Activated T-cell treated with anti-CD3 and anti-CD28 coated beads, Interleukin-2, amount 50 U/mL, for 48 hours (primary cell): Measurements from ENCODE around the gene IL16.
"Not testable (repeated sequence)": the region's sequence is repeated elsewhere in the genome, so short reads cannot be mapped to it uniquely, and the experiment has no call there.

Experiments
- DNase-seq, 2 experiments: peaks; one replicate each; pipeline ENCODE4 v3.0.0-alpha.2; 2020

IL16 gene

DNA sequence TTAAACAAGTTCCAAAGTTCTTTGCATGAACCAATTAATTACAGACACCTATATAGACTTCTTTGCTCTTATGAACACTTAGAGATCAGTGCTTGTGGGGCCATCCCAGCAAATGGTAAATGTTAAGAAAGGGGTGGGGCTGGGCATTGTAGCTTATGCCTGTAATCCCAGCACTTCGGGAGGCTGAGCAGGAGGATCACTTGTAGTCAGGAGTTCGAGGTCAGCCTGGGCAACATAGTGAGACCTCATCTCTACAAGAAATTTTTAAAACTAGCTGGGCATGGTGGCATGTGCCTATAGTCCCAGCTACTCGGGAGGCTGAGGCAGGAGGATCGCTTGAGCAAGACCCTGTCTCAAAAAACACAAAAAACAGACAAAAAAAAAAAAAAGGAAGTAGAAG, 146.7 kb downstream of the IL16 start:
- no peak for DNase-seq

DNA sequence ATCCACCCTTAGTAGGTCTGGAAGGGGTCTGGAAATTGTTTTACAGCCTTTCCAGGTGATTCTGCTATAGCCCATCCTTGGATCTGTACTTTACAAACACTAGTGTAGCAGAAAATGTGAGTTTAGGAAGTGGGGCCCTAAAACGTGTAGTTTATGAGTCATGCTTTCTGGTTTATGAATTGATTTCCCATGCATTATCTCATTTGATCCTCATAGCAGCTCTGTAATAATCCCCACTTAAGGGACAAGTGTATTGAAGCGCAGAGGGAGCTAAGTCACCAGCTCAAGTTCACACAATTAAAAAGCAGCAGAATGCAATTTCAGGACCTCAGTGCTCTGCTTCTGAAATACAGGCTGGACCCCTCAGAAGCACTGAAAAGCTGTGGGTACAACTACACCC, 149.9 kb downstream of the IL16 start:
- no peak for DNase-seq

GRCh38 chr15:81347910-81348309, 151.2 kb downstream of the IL16 start:
- no peak for DNase-seq

- not testable (repeated sequence) for DNase-seq
Measured at GRCh38 chr15:81348691-81349090, 152.0 kb downstream of the IL16 start.

DNA sequence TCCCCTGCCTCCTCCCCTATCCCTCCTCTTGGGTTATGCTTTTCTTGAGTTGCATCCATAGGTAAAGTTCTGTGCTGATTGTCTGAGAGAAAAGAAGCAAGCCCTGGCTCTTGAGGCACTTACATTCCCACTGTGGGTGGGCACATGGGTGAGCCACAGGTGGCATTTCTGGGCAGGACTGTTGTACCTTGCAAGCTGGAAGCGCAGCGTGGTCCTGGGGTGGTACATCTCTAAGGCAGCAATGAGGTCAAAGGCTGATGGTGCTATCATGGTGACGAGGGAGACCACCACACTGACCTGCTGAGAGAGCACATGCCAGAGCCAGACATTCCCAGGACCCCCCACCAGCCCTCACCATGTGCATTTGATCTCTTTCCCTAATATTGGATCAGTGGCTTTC, 152.6 kb downstream of the IL16 start:
- no peak for DNase-seq

GRCh38 chr15:81351651-81352050, 155.0 kb downstream of the IL16 start:
- no peak for DNase-seq

GRCh38 chr15:81356252-81356651, 159.6 kb downstream of the IL16 start:
- no peak for DNase-seq

GRCh38 chr15:81357180-81357686, 160.6 kb downstream of the IL16 start:
- no peak for DNase-seq

GRCh38 chr15:81358248-81358647, 161.6 kb downstream of the IL16 start:
- no peak for DNase-seq

DNA sequence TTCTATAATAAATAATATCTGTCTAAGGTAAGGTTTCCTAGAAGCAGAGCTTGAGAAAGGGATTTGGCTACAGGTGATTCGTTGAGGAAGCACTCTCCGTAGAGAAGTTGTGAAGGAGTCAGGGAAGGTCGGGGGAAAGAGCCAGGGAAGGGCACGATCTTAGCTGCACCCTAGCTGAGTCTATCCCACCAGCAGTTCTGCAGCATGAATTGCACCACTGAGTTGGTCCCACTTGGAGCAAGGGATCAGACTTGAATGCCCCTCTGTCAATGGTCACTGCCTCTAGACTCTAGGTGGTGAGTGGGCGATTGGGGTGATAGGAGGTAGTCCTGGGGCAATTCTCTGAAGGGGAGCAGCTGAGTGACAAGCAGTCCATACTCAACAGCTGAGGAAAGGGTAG, 163.8 kb downstream of the IL16 start:
- DNase-seq, result no peak

DNA sequence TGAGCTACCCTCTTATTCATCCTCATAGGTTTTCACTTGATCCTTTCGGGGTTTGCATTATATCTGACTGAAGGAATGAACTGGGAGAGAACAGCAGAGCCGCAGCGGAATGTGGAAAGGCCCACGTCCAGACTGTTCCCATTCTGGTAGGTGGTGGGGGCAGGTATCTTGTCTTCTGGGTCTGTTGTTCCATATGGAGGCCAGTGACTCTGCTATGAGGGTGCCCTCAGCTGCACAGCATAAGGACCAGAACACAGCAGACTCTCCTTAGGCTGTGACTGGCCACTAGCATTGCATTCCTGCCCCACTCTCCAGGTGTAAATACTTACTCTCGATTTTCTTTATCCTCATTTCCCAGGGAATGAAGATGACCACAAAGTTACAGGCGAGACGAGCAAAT, 165.2 kb downstream of the IL16 start:
- DNase-seq, result no peak

- no peak for DNase-seq
Measured at GRCh38 chr15:81362790-81363189, 166.1 kb downstream of the IL16 start.

DNA sequence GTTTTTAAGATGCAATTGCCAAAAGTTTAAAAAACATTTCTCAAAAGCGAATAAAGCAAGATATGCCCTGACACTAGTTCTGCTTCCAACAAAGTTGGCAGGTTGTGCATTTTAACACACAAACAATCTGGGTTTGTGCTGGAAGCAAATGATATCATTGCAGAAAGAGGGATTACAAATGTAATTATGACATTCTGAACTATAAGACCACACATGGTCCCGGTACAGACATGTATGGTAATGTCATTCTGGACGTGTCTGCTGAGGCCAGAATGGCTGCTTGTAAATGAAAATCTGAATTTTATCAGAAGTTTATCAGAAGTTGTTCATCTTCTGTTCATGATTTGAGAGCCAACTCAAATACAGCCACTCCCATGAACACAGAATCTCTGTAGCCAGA, 166.6 kb downstream of the IL16 start:
- DNase-seq, result no peak
